Ovary (tissue), 3 donors: ENCODE results near the gene NKAIN2.

Experiments used
- EP300 ChIP-seq: sonication (generic); formaldehyde crosslinking; IDR thresholded peaks from one replicate; pipeline ENCODE4 v1.6.1; 2017; ENCODE audit warnings: antibody characterized with exemption
- TF ChIP-seq, protein P1 (sequence below), 3 donors: fragments of 450-650 bp in 2 of 3; fragments of 200-600 bp in 1 of 3; IDR thresholded peaks; one replicate each; pipeline versions ENCODE4 v1.5.1 to v1.8.0; 2016 to 2022; ENCODE audit warnings: antibody characterized with exemption in 3 of 3, mild to moderate bottlenecking in 1 of 3
- donor health status: DM: no; HTN: no; CAD: no.

DNA sequence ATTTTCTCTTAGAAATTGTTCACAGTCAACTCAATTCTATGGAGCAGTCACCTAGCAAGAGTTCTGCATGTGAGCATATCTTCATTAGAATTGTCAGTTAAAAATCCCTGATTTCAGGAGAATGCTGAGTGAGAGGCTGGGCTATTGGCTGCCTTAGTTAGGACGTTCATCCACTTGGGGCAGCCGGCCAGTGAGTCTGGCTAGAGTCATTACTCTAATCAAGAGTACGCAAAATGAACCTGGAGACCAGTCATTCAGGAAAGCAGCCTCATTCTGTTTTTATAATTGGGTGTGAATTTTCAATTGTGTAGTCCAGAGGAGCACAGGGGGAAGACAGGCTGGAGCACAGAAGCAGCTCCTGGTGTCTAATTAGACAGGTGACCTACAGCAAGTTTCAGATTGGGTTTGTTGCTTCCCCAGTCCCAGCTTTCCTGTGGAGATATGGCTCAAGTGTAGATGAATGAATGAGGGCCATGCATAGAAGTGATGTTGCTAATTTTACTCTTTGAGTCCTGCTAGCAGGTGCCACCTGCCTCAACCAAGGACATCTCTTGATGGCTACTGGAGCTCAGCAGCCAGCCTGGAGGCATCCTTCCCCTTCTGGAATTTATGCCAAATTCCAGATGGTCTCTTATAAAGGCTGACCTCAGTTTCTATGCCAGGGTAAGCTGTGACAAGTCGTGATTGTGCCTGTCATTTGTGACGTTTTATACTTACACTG lies 265.7 kb downstream of the NKAIN2 start:
- TF ChIP-seq, protein P1, sequence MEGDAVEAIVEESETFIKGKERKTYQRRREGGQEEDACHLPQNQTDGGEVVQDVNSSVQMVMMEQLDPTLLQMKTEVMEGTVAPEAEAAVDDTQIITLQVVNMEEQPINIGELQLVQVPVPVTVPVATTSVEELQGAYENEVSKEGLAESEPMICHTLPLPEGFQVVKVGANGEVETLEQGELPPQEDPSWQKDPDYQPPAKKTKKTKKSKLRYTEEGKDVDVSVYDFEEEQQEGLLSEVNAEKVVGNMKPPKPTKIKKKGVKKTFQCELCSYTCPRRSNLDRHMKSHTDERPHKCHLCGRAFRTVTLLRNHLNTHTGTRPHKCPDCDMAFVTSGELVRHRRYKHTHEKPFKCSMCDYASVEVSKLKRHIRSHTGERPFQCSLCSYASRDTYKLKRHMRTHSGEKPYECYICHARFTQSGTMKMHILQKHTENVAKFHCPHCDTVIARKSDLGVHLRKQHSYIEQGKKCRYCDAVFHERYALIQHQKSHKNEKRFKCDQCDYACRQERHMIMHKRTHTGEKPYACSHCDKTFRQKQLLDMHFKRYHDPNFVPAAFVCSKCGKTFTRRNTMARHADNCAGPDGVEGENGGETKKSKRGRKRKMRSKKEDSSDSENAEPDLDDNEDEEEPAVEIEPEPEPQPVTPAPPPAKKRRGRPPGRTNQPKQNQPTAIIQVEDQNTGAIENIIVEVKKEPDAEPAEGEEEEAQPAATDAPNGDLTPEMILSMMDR (IDR thresholded peaks at IDR 0.05): no peak
- no peak for TF ChIP-seq EP300
